GM18868 (cell line): ENCODE results near the gene ANO8.

ENCODE experiments used
- ATAC-seq: cut with Tn5 transposase; IDR thresholded peaks from one replicate; pipeline ENCODE4 v1.9.1; 2021; ENCODE audit warnings: mild to moderate bottlenecking, moderate library complexity; ENCODE audit not compliant: unreplicated experiment

The ANO8 gene

GRCh38 chr19:17348700-17349099, 14.0 kb upstream of the ANO8 start:
- no peak for ATAC-seq

GRCh38 chr19:17347877-17348276, 13.2 kb upstream of the ANO8 start:
- no peak for ATAC-seq

GRCh38 chr19:17347361-17347760, 12.7 kb upstream of the ANO8 start:
- ATAC-seq: no peak

- ATAC-seq: peak; percentile 50
Measured at GRCh38 chr19:17346109-17346671, 11.5 kb upstream of the ANO8 start.

- ATAC-seq: no peak
Measured at GRCh38 chr19:17341845-17342244, 7.2 kb upstream of the ANO8 start.

- ATAC-seq: no peak
Measured at GRCh38 chr19:17341386-17341785, 6.7 kb upstream of the ANO8 start.

GRCh38 chr19:17340871-17341357, 6.3 kb upstream of the ANO8 start:
- no peak for ATAC-seq

GRCh38 chr19:17340302-17340870, 5.7 kb upstream of the ANO8 start:
- no peak for ATAC-seq

- no peak for ATAC-seq
Measured at GRCh38 chr19:17339088-17339741, 4.6 kb upstream of the ANO8 start.

- ATAC-seq: no peak
Measured at GRCh38 chr19:17338433-17339078, 3.9 kb upstream of the ANO8 start.

GRCh38 chr19:17337675-17338432, 3.2 kb upstream of the ANO8 start:
- ATAC-seq: no peak

- ATAC-seq: peak; percentile 75
Measured at GRCh38 chr19:17336872-17337674, 2.4 kb upstream of the ANO8 start, which contains the start of gene GTPBP3. GTPBP3 (plus strand) TSS chr19:17337553; CDS start chr19:17337612, 59 bp downstream.

- ATAC-seq: no peak
Measured at GRCh38 chr19:17335575-17335974, 920 bp upstream of the ANO8 start.

GRCh38 chr19:17333611-17334413, 843 bp downstream of the ANO8 start:
- no peak for ATAC-seq

GRCh38 chr19:17332677-17333581, 1.7 kb downstream of the ANO8 start:
- ATAC-seq: no peak

- ATAC-seq: no peak
Measured at GRCh38 chr19:17332360-17332676, 2.3 kb downstream of the ANO8 start.

GRCh38 chr19:17331045-17331558, 3.6 kb downstream of the ANO8 start:
- no peak for ATAC-seq

- ATAC-seq: no peak
Measured at GRCh38 chr19:17330262-17331044, 4.2 kb downstream of the ANO8 start.
